ENCODE measurements around the gene GPX6.

DNA sequence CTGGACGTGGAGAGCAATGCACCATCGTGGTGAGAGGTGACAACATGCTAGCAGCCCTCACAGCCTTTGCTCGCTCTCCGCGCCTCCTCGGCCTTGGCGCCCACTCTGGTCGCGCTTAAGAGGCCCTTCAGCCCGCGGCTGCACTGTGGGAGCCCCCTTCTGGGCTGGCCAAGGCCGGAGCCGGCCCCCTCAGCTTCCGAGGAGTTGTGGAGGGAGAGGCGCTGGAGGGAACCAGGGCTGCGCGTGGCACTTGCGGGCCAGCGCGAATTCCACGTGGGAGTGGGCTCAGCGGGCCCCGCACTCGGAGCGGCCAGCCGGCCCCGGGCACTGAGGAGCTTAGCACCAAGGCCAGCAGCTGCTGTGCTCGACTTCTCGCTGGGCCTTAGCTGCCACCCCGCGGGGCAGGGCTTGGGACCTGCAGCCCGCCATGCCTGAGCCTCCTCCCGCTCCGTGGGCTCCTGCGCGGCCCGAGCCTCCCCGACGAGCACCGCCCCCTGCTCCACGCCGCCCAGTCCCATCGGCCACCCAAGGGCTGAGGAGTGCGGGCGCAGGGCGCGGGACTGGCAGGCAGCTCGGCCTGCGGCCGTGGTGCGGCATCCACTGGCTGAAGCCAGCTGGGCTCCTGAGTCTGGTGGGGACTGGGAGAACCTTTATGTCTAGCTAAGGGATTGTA lies 3.8 kb downstream of the GPX6 start:
- TF ChIP-seq, protein P1, sequence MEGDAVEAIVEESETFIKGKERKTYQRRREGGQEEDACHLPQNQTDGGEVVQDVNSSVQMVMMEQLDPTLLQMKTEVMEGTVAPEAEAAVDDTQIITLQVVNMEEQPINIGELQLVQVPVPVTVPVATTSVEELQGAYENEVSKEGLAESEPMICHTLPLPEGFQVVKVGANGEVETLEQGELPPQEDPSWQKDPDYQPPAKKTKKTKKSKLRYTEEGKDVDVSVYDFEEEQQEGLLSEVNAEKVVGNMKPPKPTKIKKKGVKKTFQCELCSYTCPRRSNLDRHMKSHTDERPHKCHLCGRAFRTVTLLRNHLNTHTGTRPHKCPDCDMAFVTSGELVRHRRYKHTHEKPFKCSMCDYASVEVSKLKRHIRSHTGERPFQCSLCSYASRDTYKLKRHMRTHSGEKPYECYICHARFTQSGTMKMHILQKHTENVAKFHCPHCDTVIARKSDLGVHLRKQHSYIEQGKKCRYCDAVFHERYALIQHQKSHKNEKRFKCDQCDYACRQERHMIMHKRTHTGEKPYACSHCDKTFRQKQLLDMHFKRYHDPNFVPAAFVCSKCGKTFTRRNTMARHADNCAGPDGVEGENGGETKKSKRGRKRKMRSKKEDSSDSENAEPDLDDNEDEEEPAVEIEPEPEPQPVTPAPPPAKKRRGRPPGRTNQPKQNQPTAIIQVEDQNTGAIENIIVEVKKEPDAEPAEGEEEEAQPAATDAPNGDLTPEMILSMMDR (IDR thresholded peaks at IDR 0.05 in 8 of 11, conservative IDR thresholded peaks at IDR 0.05 in 3 of 11) = no peak
- TF ChIP-seq POLR2AphosphoS5 (IDR thresholded peaks at IDR 0.05) (no peak), POLR2A (IDR thresholded peaks at IDR 0.05) (no peak)

Data from spleen (tissue), 7 donors.